ENCODE data around the gene USP37.

DNA sequence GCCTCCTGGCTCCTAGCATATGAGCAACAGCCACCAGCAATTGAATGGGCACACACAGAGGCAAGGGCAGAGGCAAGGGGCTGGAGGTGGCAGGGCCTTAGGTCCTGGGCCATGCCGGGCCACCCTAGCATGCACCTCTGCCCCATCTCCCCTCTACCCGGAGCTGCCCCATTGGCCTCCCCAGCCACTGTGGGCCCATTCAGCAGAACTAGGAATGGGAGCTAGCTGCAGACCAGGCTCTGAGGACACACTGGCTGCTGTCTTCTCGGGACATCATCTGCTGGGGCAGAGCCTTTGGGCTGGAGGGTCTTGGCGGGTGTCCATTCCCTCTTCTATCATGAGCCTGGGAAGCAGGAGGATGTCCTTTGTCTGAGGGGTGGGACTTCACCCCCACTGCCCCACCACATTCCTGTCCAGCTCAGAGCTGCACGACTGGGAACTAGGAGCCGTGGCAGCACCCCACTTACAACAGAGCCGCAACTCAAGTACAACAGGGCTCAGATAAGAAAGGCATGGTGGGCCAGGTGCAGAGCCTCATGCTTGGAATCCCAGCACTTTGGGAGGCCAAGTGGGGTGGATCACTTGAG lies 148.4 kb downstream of the USP37 start:
- TF ChIP-seq, protein P1, sequence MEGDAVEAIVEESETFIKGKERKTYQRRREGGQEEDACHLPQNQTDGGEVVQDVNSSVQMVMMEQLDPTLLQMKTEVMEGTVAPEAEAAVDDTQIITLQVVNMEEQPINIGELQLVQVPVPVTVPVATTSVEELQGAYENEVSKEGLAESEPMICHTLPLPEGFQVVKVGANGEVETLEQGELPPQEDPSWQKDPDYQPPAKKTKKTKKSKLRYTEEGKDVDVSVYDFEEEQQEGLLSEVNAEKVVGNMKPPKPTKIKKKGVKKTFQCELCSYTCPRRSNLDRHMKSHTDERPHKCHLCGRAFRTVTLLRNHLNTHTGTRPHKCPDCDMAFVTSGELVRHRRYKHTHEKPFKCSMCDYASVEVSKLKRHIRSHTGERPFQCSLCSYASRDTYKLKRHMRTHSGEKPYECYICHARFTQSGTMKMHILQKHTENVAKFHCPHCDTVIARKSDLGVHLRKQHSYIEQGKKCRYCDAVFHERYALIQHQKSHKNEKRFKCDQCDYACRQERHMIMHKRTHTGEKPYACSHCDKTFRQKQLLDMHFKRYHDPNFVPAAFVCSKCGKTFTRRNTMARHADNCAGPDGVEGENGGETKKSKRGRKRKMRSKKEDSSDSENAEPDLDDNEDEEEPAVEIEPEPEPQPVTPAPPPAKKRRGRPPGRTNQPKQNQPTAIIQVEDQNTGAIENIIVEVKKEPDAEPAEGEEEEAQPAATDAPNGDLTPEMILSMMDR (conservative IDR thresholded peaks at IDR 0.05; ENCODE audit: low read depth, low read length), result no peak
- no peak for TF ChIP-seq EZH2 (IDR thresholded peaks at IDR 0.05; ENCODE audit: borderline replicate concordance, low read depth, low read length, poor library complexity, severe bottlenecking)

Data from A673 (cell line).